Calu3 (cell line): ENCODE results near the gene GALNT17. TPM values are rescaled to one million over a fixed set of nuclear protein-coding genes. Genes with fewer than 3 reads are reported as not detected.

ENCODE experiments used
- BruUV-seq: library from RNA; stranded (reverse); fragments of 400-500 nt; replicated peaks from 2 replicates; lab custom pipeline; 2021; lab: Mats Ljungman, UMichigan
- CTCF ChIA-PET: fragments of 300-600 bp; sonication (Branson Sonifier 250); formaldehyde crosslinking; loops from one replicate; lab custom pipeline; 2022; ENCODE audit warnings: antibody characterized with exemption; lab: Charles Lee
- DNase-seq: peaks from one replicate; pipeline ENCODE4 v3.0.0; 2022
- H3K27ac Mint-ChIP-seq: one replicate; pipeline ENCODE4 v1.8.0; 2022; ENCODE audit warnings: mixed read lengths; ENCODE audit not compliant: unreplicated experiment
- H3K27me3 Mint-ChIP-seq: one replicate; pipeline ENCODE4 v1.8.0; 2022; ENCODE audit warnings: mixed read lengths; ENCODE audit not compliant: unreplicated experiment
- H3K36me3 Mint-ChIP-seq: one replicate; pipeline ENCODE4 v1.8.0; 2022; ENCODE audit warnings: mild to moderate bottlenecking, moderate library complexity, mixed read lengths; ENCODE audit not compliant: insufficient read depth, unreplicated experiment
- H3K4me1 Mint-ChIP-seq: one replicate; pipeline ENCODE4 v1.8.0; 2022; ENCODE audit warnings: mild to moderate bottlenecking, low read depth, mixed read lengths; ENCODE audit not compliant: unreplicated experiment
- H3K4me3 Mint-ChIP-seq: one replicate; pipeline ENCODE4 v1.8.0; 2022; ENCODE audit warnings: mild to moderate bottlenecking, low read depth, moderate library complexity, mixed read lengths; ENCODE audit not compliant: unreplicated experiment
- H3K9me3 Mint-ChIP-seq: one replicate; pipeline ENCODE4 v1.8.0; 2022; ENCODE audit warnings: low read depth, mixed read lengths; ENCODE audit not compliant: unreplicated experiment
- CTCF ChIP-seq: fragments of 200-600 bp; IDR thresholded peaks from one replicate; pipeline ENCODE4 v1.8.0; 2022; ENCODE audit warnings: antibody characterized with exemption; ENCODE audit not compliant: unreplicated experiment
- intact Hi-C: fragments of 100-400 bp; cut with micrococcal nuclease; formaldehyde crosslinking; loops from one replicate; pipeline ENCODE4 v1.10.0; 2022; ENCODE audit not compliant: unreplicated experiment
- total RNA-seq: library from RNA; stranded (reverse); gene quantifications from 2 replicates; pipeline ENCODE4 v1.2.3, GENCODE V29; 2022

The GALNT17 gene
- total RNA-seq, 1 experiment from 2014 or later = not detected

GRCh38 chr7:71473366-71473967, 341.5 kb downstream of the GALNT17 start:
- CTCF ChIA-PET = no interaction called here
- Mint-ChIP-seq H3K4me1 (no peaks in the 10 kb centered on the region), H3K27ac (no peak overlapping the region), H3K4me3 (no peak overlapping the region), H3K36me3 (no peaks in the 10 kb centered on the region), H3K9me3 (peaks cover 12% of the 10 kb centered on the region), H3K27me3 (no peaks in the 10 kb centered on the region)
- no peak for TF ChIP-seq CTCF
- intact Hi-C loops = no loop called here
- no TSS peak for BruUV-seq
- no peak for DNase-seq

- Mint-ChIP-seq H3K4me1 (no peaks in the 10 kb centered on the region), H3K27ac (no peak overlapping the region), H3K4me3 (no peak overlapping the region), H3K9me3 (peaks cover 8% of the 10 kb centered on the region), H3K36me3 (no peaks in the 10 kb centered on the region), H3K27me3 (no peaks in the 10 kb centered on the region)
- DNase-seq = no peak
- intact Hi-C loops = no loop called here
- CTCF ChIA-PET = no interaction called here
- no peak for TF ChIP-seq CTCF
- BruUV-seq = no TSS peak
Observed at GRCh38 chr7:71477441-71477840, 345.5 kb downstream of the GALNT17 start.

GRCh38 chr7:71479231-71479630, 347.3 kb downstream of the GALNT17 start:
- CTCF ChIA-PET = interaction anchor here (0.7 kb wide), 1 partner anchor 1056 kb away, joined by 3 read pairs; no protein-coding TSS in a partner anchor
- no TSS peak for BruUV-seq
- intact Hi-C loops = no loop called here

GRCh38 chr7:71480791-71481190, 348.8 kb downstream of the GALNT17 start:
- CTCF ChIA-PET = no interaction called here
- no peak overlapping the region for H3K4me3 Mint-ChIP-seq
- BruUV-seq = no TSS peak
- no peak for TF ChIP-seq CTCF
- H3K9me3 Mint-ChIP-seq = peaks cover 8% of the 10 kb centered on the region
- no peaks in the 10 kb centered on the region for H3K36me3 Mint-ChIP-seq
- no peaks in the 10 kb centered on the region for H3K4me1 Mint-ChIP-seq
- intact Hi-C loops = no loop called here
- H3K27ac Mint-ChIP-seq = no peak overlapping the region
- no peaks in the 10 kb centered on the region for H3K27me3 Mint-ChIP-seq
- DNase-seq = no peak

More at GRCh38 chr7:71479231-71479630, 347.3 kb downstream of the GALNT17 start:
- no peak overlapping the region for H3K4me3 Mint-ChIP-seq
- no peak overlapping the region for H3K27ac Mint-ChIP-seq
- no peaks in the 10 kb centered on the region for H3K36me3 Mint-ChIP-seq
- H3K4me1 Mint-ChIP-seq = no peaks in the 10 kb centered on the region
- no peaks in the 10 kb centered on the region for H3K27me3 Mint-ChIP-seq
- peaks cover 10% of the 10 kb centered on the region for H3K9me3 Mint-ChIP-seq
- no peak for TF ChIP-seq CTCF
- DNase-seq = no peak
